ENCODE results near the gene SRGAP3.

- no peak for TF ChIP-seq CTCF (conservative IDR thresholded peaks at IDR 0.05; ENCODE audit: low read depth, low read length)
- TF ChIP-seq EZH2 (IDR thresholded peaks at IDR 0.05; ENCODE audit: borderline replicate concordance, low read depth, low read length, poor library complexity, severe bottlenecking), result no peak
Measured at GRCh38 chr3:9104121-9104520, 145.3 kb downstream of the SRGAP3 start.

Measured in A673 (cell line).